ENCODE data around the gene MMP11. TPM values are rescaled to one million over a fixed set of nuclear protein-coding genes. Genes with fewer than 3 reads are reported as not detected.

Gene MMP11
- total and polyA plus RNA-seq, 2 of the 13 experiments (the other 11 are each of a cell fraction or from before 2014, with no cell fraction given) = 8.9 to 28.6 TPM

GRCh38 chr22:23767673-23768548, 4.7 kb upstream of the MMP11 start, which contains the start of gene CHCHD10 (continued):
- TF ChIP-seq ZNF275 (CRISPR knock-in tag; IDR thresholded peaks at IDR 0.05; ENCODE audit: borderline replicate concordance) = peak; percentile 16; the same call in 1 of the 2 replicates
- 0 out of 2 replicates have a peak, but pooled peaks have one; percentile 20 for TF ChIP-seq MIER3 (CRISPR knock-in tag; IDR thresholded peaks at IDR 0.05; ENCODE audit: borderline replicate concordance)
- peak; percentile 35; the same call in 1 of the 2 replicates for TF ChIP-seq MEIS1 (CRISPR knock-in tag; IDR thresholded peaks at IDR 0.05; ENCODE audit: borderline replicate concordance)
- peak; percentile 79 for TF ChIP-seq PATZ1 (CRISPR knock-in tag; IDR thresholded peaks at IDR 0.05)
- TF ChIP-seq ZNF781 (CRISPR knock-in tag; IDR thresholded peaks at IDR 0.05; ENCODE audit: borderline replicate concordance, not compliant biosample characterization) = peak; percentile 27
- TF ChIP-seq GMEB1 (CRISPR knock-in tag; IDR thresholded peaks at IDR 0.05; ENCODE audit: borderline replicate concordance) = no peak; the same call in 1 of the 2 replicates
- no peak; the same call in 1 of the 2 replicates for TF ChIP-seq RELA (CRISPR knock-in tag; IDR thresholded peaks at IDR 0.05)
- peak; percentile 3; the same call in 1 of the 2 replicates for TF ChIP-seq ZNF225 (CRISPR knock-in tag; IDR thresholded peaks at IDR 0.05)
- TF ChIP-seq ZNF260 (CRISPR knock-in tag; IDR thresholded peaks at IDR 0.05; ENCODE audit: borderline replicate concordance, low read depth) = no peak
- peak; percentile 59; the same call in 1 of the 2 replicates for TF ChIP-seq ZNF501 (CRISPR knock-in tag; IDR thresholded peaks at IDR 0.05)
- TF ChIP-seq E2F5 (CRISPR knock-in tag; conservative IDR thresholded peaks at IDR 0.05) = 0 out of 2 replicates have a peak, but pooled peaks have one; percentile 3
- no peak; the same call in 1 of the 2 replicates for TF ChIP-seq DMAP1 (CRISPR knock-in tag; IDR thresholded peaks at IDR 0.05)
